Head of caudate nucleus (tissue), 42 donors: Measurements from ENCODE around the gene POLR3GL.
"Not testable (repeated sequence)": the region's sequence is repeated elsewhere in the genome, so short reads cannot be mapped to it uniquely, and the experiment has no call there.

ENCODE experiments used
- DNase-seq, 42 donors: peaks; one replicate each; pipeline versions ENCODE4 v3.0.0 to v3.0.0-alpha.2; 2020 to 2021; ENCODE audit warnings: mixed read lengths in 7 of 42
- intact Hi-C: fragments of 100-400 bp; cut with DNase I; formaldehyde crosslinking; loops from one replicate; pipeline ENCODE4 v1.15.0; 2022

Gene POLR3GL

GRCh38 chr1:146025787-146026495, 61.5 kb downstream of the POLR3GL start:
- DNase-seq, intact Hi-C loops: not testable (repeated sequence)

- intact Hi-C loops: not testable (repeated sequence)
These were observed 62.2 kb downstream of the POLR3GL start for GRCh38 chr1:146026650-146027049.

More at GRCh38 chr1:146026650-146027049, 62.2 kb downstream of the POLR3GL start:
- not testable (repeated sequence) for DNase-seq
